Measurements from ENCODE around the gene LRMDA.

GRCh38 chr10:75859141-75859540 is 427.7 kb downstream of the LRMDA start:
- TF ChIP-seq CTCF (IDR thresholded peaks at IDR 0.05 in 2 of 3, conservative IDR thresholded peaks at IDR 0.05 in 1 of 3; ENCODE audit: control insufficient read depth in 2 of 3, extremely low read depth in 1 of 3, insufficient read depth in 1 of 3, low read depth in 3 of 3, low read length in 3 of 3) = no peak
- no peak for TF ChIP-seq REST (IDR thresholded peaks at IDR 0.05; ENCODE audit: low read depth, low read length)
- TF ChIP-seq RAD21 (IDR thresholded peaks at IDR 0.05; ENCODE audit: insufficient read depth, low read depth, low read length) = no peak
- no peak for TF ChIP-seq CEBPZ (IDR thresholded peaks at IDR 0.05; ENCODE audit: low read depth, low read length)
- TF ChIP-seq JUNB (IDR thresholded peaks at IDR 0.05) = no peak
- TF ChIP-seq BRCA1 (IDR thresholded peaks at IDR 0.05; ENCODE audit: low read depth, low read length) = no peak
- TF ChIP-seq NR2F1 (conservative IDR thresholded peaks at IDR 0.05) = no peak
- no peak for TF ChIP-seq RELA (IDR thresholded peaks at IDR 0.05; ENCODE audit: borderline replicate concordance, partially characterized antibody)
- no peak for TF ChIP-seq EZH2 (IDR thresholded peaks at IDR 0.05; ENCODE audit: borderline replicate concordance, control insufficient read depth, low read depth, low read length)
- no peak for TF ChIP-seq POLR2AphosphoS5 (IDR thresholded peaks at IDR 0.05; ENCODE audit: low read length)
- no peak for TF ChIP-seq YY1 (IDR thresholded peaks at IDR 0.05; ENCODE audit: low read depth, low read length)

Data from GM12878 (cell line).